Upper lobe of left lung (tissue), 6 donors: ENCODE results near the gene BTD. TPM values are rescaled to one million over a fixed set of nuclear protein-coding genes. Genes with fewer than 3 reads are reported as not detected.
"Not testable (repeated sequence)": the region's sequence is repeated elsewhere in the genome, so short reads cannot be mapped to it uniquely, and the experiment has no call there.

Experiments used
- ATAC-seq, 2 donors: fragments of 200-7000 bp; cut with Tn5 transposase; one replicate each; pipeline ENCODE4 v1.9.1; 2022; ENCODE audit warnings: mild to moderate bottlenecking in 2 of 2, moderate library complexity in 2 of 2; ENCODE audit not compliant: low FRiP score in 2 of 2
- DNase-seq, 2 donors: peaks; one replicate each; pipeline ENCODE4 v3.0.0-alpha.2; 2019 to 2020
- H3K27ac ChIP-seq, 4 donors: fragments of 200-600 bp; sonication (generic); one replicate each; pipeline ENCODE4 v1.5.1; 2016 to 2019
- H3K27me3 ChIP-seq, 4 donors: fragments of 200-600 bp; sonication (generic); one replicate each; pipeline ENCODE4 v1.5.1; 2017 to 2019
- H3K36me3 ChIP-seq, 4 donors: fragments of 200-600 bp; sonication (generic); one replicate each; pipeline ENCODE4 v1.5.1; 2016 to 2019
- H3K4me1 ChIP-seq, 4 donors: fragments of 200-600 bp; sonication (generic); one replicate each; pipeline ENCODE4 v1.5.1; 2018 to 2019
- H3K4me3 ChIP-seq, 4 donors: fragments of 200-600 bp; sonication (generic); one replicate each; pipeline ENCODE4 v1.5.1; 2017 to 2019; ENCODE audit warnings: mild to moderate bottlenecking in 2 of 4, moderate library complexity in 1 of 4
- H3K9me3 ChIP-seq, 4 donors: fragments of 200-600 bp; sonication (generic); one replicate each; pipeline ENCODE4 v1.5.1; 2018 to 2019
- EP300 ChIP-seq, 4 donors: sonication (generic); formaldehyde crosslinking; IDR thresholded peaks; one replicate each; pipeline ENCODE4 v1.5.1; 2017; ENCODE audit warnings: antibody characterized with exemption in 4 of 4, control low read depth in 2 of 4
- POLR2A ChIP-seq, 4 donors: fragments of 450-650 bp; IDR thresholded peaks; one replicate each; pipeline ENCODE4 v1.5.1; 2016 to 2017; ENCODE audit warnings: antibody characterized with exemption in 4 of 4, mild to moderate bottlenecking in 2 of 4
- POLR2AphosphoS5 ChIP-seq, 2 donors: sonication (generic); formaldehyde crosslinking; IDR thresholded peaks; one replicate each; pipeline ENCODE4 v1.5.1; 2017; ENCODE audit warnings: antibody characterized with exemption in 2 of 2
- whole genome bisulfite sequencing, 2 donors: methylation state at CpG; one replicate each; pipeline ENCODE4 v1.1.5; 2017 to 2018; 5-methylcytosine and 5-hydroxymethylcytosine counted together
- total RNA-seq, 6 donors: library from RNA; depleted of rRNA in 4 of 6; stranded (reverse); fragments of >200 nt in 4 of 6; gene quantifications; one replicate each; pipeline versions ENCODE4 v1.1.0 to v1.2.1, GENCODE V29; 2016 to 2021
- TF ChIP-seq, protein P1 (sequence below), 6 experiments: fragments of 450-650 bp in 4 of 6; fragments of 200-600 bp in 2 of 6; sonication (generic) in 2 of 6; IDR thresholded peaks; one replicate each; pipeline ENCODE4 v1.5.1; 2016 to 2019; ENCODE audit warnings: antibody characterized with exemption in 6 of 6
- donor health status: DM: no; HTN: no; CAD: no; lungs with moderate emphysema.
- donor health status: DM: no; HTN: yes; CAD: no; lungs with severe emphysema.

Gene BTD
- total RNA-seq, 6 donors from 2014 or later = 6.8 to 32.2 (median 21.8) TPM

DNA sequence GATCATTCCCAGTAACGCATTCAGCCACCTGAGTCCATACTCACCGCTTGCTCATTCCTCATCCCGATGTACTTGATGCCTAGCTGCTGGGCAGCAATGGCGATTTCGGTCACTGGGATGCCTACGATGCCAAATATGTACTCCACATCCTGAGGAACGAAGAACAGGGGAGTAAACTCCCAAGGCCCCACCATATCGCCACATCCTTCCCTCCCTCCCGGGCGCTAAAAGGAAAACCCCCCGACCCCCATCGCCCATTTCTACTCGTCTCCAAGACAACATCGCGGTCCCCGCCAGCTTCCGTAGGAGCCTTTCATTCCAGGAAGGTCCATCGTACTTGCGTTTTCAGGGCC is 523 bp upstream of the BTD start:
- Histone ChIP-seq H3K36me3 (peaks cover 0 to 27% (median 15%) of the 10 kb centered on the region in 4 donors), H3K9me3 (no peaks in the 10 kb centered on the region), H3K27me3 (no peaks in the 10 kb centered on the region), H3K4me3 (peak overlapping the region; percentile 19 to 83 (median 74)), H3K27ac (peak overlapping the region; percentile 79 to 91 (median 85)), H3K4me1 (peaks cover 15 to 40% (median 17%) of the 10 kb centered on the region in 4 donors)
- TF ChIP-seq, protein P1, sequence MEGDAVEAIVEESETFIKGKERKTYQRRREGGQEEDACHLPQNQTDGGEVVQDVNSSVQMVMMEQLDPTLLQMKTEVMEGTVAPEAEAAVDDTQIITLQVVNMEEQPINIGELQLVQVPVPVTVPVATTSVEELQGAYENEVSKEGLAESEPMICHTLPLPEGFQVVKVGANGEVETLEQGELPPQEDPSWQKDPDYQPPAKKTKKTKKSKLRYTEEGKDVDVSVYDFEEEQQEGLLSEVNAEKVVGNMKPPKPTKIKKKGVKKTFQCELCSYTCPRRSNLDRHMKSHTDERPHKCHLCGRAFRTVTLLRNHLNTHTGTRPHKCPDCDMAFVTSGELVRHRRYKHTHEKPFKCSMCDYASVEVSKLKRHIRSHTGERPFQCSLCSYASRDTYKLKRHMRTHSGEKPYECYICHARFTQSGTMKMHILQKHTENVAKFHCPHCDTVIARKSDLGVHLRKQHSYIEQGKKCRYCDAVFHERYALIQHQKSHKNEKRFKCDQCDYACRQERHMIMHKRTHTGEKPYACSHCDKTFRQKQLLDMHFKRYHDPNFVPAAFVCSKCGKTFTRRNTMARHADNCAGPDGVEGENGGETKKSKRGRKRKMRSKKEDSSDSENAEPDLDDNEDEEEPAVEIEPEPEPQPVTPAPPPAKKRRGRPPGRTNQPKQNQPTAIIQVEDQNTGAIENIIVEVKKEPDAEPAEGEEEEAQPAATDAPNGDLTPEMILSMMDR (IDR thresholded peaks at IDR 0.05) = no peak
- TF ChIP-seq POLR2AphosphoS5 (IDR thresholded peaks at IDR 0.05) = no peak
- 1 to 2% methylated on average over 18 to 19 of the region's 19 CpGs for WGBS, 2 donors
- DNase-seq (no peak), ATAC-seq (peak; percentile 14 to 39)

DNA sequence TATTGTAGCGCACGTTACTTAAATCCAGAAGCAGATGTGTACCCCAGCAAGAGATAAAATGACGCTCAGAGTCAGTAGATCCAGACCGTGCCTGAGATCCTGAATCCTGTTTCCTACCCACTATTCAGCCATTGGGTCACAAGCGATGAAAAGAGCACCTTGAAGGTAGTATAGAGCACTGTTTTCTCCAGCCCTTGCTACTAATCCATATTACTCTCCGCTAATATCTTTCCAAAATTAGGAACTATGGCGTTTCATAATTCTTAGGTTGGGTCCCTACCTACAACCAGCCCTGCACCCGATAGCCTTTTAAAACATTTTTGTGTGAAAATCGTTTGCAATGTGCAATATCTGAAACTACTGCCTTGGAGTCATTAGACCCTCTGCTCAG is 596 bp downstream of the BTD start:
- Histone ChIP-seq H3K4me3 (peak overlapping the region; percentile 42 to 83 (median 74)), H3K4me1 (peaks cover 15 to 45% (median 18%) of the 10 kb centered on the region in 4 donors), H3K27ac (peak overlapping the region; percentile 79 to 91 (median 85)), H3K27me3 (no peaks in the 10 kb centered on the region), H3K36me3 (peaks cover 0 to 22% (median 12%) of the 10 kb centered on the region in 4 donors), H3K9me3 (no peaks in the 10 kb centered on the region)
- no peak for DNase-seq
- 3% methylated on average over 9 of the region's 9 CpGs for WGBS, 2 donors
- ATAC-seq = no peak
- no peak for TF ChIP-seq POLR2AphosphoS5 (IDR thresholded peaks at IDR 0.05)
- TF ChIP-seq, protein P1 (IDR thresholded peaks at IDR 0.05) = no peak
- TF ChIP-seq EP300 (IDR thresholded peaks at IDR 0.05) = no peak
- TF ChIP-seq POLR2A (IDR thresholded peaks at IDR 0.05) = no peak

DNA sequence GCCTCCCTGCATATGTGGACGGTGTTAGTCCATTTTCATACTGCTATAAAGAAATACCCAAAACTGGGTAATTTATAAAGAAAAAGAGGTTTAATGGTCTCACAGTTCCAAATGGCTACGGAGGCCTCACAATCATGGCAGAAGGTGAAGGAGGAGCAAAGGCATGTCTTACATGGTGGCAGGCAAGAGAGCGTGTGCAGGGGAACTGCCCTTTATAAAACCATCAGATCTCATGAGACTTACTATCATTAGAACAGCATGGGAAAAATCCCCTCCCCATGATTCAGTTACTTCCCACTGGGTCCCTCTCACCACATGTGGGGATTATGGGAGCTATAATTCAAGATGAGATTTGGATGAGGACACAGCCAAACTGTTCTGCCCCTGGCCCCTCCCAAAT is 1.3 kb downstream of the BTD start:
- H3K9me3 ChIP-seq, H3K27me3 ChIP-seq, ATAC-seq, DNase-seq: not testable (repeated sequence)
- Histone ChIP-seq H3K36me3 (peaks cover 0 to 17% (median 11%) of the 10 kb centered on the region in 4 donors), H3K27ac (peak overlapping the region in 1 of 4 donors; percentile 91), H3K4me3 (peak overlapping the region in 3 of 4 donors; percentile 10 to 83 (median 76)), H3K4me1 (peaks cover 18 to 49% (median 19%) of the 10 kb centered on the region in 4 donors)
- 86 to 87% methylated on average over 3 of the region's 3 CpGs for WGBS, 2 donors

DNA sequence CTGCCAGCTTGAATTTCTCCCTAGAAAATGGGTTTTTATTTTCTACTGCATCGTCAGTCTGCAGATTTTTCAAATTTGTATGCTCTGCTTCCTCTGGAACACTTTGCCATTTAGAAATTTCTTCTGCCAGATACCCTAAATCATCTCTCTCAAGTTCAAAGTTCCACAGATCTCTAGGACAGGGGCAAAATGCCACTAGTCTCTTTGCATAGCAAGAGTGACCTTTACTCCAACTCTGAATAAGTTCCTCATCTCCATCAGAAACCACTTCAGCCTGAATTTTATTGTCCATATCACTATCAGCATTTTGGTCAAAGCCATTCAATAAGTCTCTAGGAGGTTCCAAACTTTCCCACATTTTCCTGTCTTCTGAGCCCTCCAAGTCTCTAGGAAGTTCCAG is 3.0 kb downstream of the BTD start:
- H3K27me3 ChIP-seq, H3K36me3 ChIP-seq, ATAC-seq, H3K27ac ChIP-seq, H3K9me3 ChIP-seq, DNase-seq, H3K4me3 ChIP-seq: not testable (repeated sequence)
- H3K4me1 ChIP-seq = peaks cover 18 to 39% (median 19%) of the 10 kb centered on the region in 4 donors
- 95 to 96% methylated on average over 1 of the region's 1 CpG for WGBS, 2 donors

DNA sequence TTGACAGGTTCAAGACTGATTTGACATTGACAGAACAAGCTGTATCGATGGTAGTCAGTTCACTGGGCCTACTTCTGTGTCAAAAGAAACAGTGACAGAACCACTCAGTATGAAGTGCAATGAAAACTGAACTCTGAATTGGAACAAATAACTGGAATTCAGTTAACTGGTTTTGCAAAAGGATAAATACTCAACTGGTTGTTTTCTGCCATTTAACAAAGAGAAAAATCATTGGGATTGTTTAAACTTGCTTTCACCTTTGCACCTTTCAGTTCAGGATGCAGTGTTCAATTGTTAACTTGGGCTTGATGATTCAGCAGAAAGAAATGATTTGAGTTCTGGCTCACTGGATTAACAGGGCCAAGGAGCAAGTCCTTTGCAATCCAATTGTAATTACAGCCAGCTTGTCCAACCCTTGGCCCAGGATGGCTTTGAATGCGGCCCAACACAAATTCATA is 4.9 kb downstream of the BTD start:
- TF ChIP-seq EP300 (IDR thresholded peaks at IDR 0.05) = no peak
- TF ChIP-seq, protein P1 (IDR thresholded peaks at IDR 0.05) = no peak
- TF ChIP-seq POLR2AphosphoS5 (IDR thresholded peaks at IDR 0.05) = no peak
- no peak for TF ChIP-seq POLR2A (IDR thresholded peaks at IDR 0.05)
- DNase-seq (no peak), ATAC-seq (no peak)

DNA sequence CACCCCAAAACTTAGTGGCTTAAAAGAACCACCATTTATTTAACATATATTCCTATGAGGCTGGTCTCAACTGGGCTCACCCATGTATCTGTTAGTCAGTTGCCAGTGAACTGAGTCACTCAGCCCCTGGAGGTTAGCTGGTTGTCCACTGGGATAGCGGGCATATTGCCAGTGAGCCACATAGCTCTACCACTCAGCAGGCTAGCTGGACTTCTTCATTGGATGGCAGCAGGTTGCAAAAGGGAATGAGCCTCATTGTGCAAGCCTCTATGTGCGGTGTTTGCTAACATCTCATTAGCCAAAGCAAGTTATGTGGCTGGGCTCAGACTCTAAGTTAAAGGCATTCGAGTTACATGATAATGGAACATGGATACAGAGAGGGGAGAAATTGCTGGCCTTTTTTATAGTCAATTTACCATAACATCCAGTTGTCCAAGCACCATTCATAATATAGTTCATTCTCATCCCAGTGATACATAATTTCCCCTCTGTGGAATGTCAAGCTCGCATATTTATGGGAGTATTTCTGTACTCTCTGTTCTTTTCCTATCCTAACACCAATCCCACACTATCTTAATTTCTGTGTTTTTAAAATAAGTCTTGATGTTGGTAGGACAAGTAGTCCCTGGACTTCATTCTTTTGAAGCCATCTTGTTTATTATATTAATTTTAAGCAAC is 8.7 kb downstream of the BTD start:
- Histone ChIP-seq H3K9me3 (no peaks in the 10 kb centered on the region), H3K4me1 (peaks cover 0 to 17% (median 7%) of the 10 kb centered on the region in 4 donors), H3K4me3 (no peak overlapping the region), H3K27me3 (no peaks in the 10 kb centered on the region), H3K27ac (no peak overlapping the region), H3K36me3 (no peaks in the 10 kb centered on the region)
- peak in 1 of 2 donors; percentile 80 for DNase-seq
- peak in 1 of 2 donors; percentile 16 for ATAC-seq
- TF ChIP-seq POLR2AphosphoS5 (IDR thresholded peaks at IDR 0.05) = no peak
- TF ChIP-seq EP300 (IDR thresholded peaks at IDR 0.05) = no peak
- TF ChIP-seq, protein P1 (IDR thresholded peaks at IDR 0.05) = no peak
- TF ChIP-seq POLR2A (IDR thresholded peaks at IDR 0.05) = no peak
- 66 to 73% methylated on average over 4 of the region's 4 CpGs for WGBS, 2 donors

More for the DNA sequence above, 4.9 kb downstream of the BTD start:
- H3K4me3 ChIP-seq = no peak overlapping the region
- WGBS, 2 donors = 80 to 83% methylated on average over 2 of the region's 2 CpGs
- peaks cover 8 to 24% (median 12%) of the 10 kb centered on the region in 4 donors for H3K4me1 ChIP-seq
- no peaks in the 10 kb centered on the region for H3K27me3 ChIP-seq
- H3K36me3 ChIP-seq = no peaks in the 10 kb centered on the region
- peak overlapping the region in 1 of 4 donors; percentile 11 for H3K27ac ChIP-seq
- no peaks in the 10 kb centered on the region for H3K9me3 ChIP-seq
